Right atrium auricular region (tissue), 2 donors: ENCODE measurements around the gene MCM5. TPM values are rescaled to one million over a fixed set of nuclear protein-coding genes. Genes with fewer than 3 reads are reported as not detected.
"Not testable (repeated sequence)": the region's sequence is repeated elsewhere in the genome, so short reads cannot be mapped to it uniquely, and the experiment has no call there.

Experiments
- DNase-seq: peaks from one replicate; pipeline ENCODE4 v3.0.0-alpha.2; 2019; ENCODE audit warnings: low spot score
- H3K27ac ChIP-seq, 2 donors: fragments of 200-600 bp; sonication (generic); 1 replicate in 1 of 2; 2 replicates in 1 of 2; pipeline ENCODE4 v1.5.1; 2016 to 2019
- H3K27me3 ChIP-seq, 2 donors: fragments of 200-600 bp; sonication (generic); one replicate each; pipeline versions ENCODE4 v1.5.1 to v1.6.0; 2017 to 2019
- H3K36me3 ChIP-seq: fragments of 200-600 bp; sonication (generic); one replicate; pipeline ENCODE4 v1.5.1; 2016
- H3K4me1 ChIP-seq, 2 donors: fragments of 200-600 bp; sonication (generic); one replicate each; pipeline versions ENCODE4 v1.5.1 to v1.6.0; 2017 to 2019
- H3K4me3 ChIP-seq, 2 donors: fragments of 200-600 bp; sonication (generic); 1 replicate in 1 of 2; 2 replicates in 1 of 2; pipeline ENCODE4 v1.5.1; 2017 to 2019; ENCODE audit warnings: mild to moderate bottlenecking in 1 of 2, moderate library complexity in 1 of 2
- H3K9me3 ChIP-seq, 2 donors: fragments of 200-600 bp; sonication (generic); one replicate each; pipeline ENCODE4 v1.5.1; 2019
- total RNA-seq, 2 donors: library from RNA; depleted of rRNA; stranded (reverse); fragments of >200 nt; gene quantifications; one replicate each; pipeline ENCODE4 v1.1.0, GENCODE V29; 2016
- TF ChIP-seq, protein P1 (sequence below), 2 donors: fragments of 200-600 bp; sonication (generic); IDR thresholded peaks; one replicate each; pipeline ENCODE4 v1.5.1; 2019; ENCODE audit warnings: antibody characterized with exemption in 2 of 2

MCM5 gene
- total RNA-seq, 2 donors from 2014 or later, result 5.3 to 6.8 TPM

- DNase-seq, result no peak
- no peak overlapping the region for H3K4me3 ChIP-seq
- no peaks in the 10 kb centered on the region for H3K4me1 ChIP-seq
- H3K27ac ChIP-seq, result no peak overlapping the region
- no peaks in the 10 kb centered on the region for H3K36me3 ChIP-seq
- no peaks in the 10 kb centered on the region for H3K27me3 ChIP-seq
- H3K9me3 ChIP-seq, result no peaks in the 10 kb centered on the region
- TF ChIP-seq, protein P1, sequence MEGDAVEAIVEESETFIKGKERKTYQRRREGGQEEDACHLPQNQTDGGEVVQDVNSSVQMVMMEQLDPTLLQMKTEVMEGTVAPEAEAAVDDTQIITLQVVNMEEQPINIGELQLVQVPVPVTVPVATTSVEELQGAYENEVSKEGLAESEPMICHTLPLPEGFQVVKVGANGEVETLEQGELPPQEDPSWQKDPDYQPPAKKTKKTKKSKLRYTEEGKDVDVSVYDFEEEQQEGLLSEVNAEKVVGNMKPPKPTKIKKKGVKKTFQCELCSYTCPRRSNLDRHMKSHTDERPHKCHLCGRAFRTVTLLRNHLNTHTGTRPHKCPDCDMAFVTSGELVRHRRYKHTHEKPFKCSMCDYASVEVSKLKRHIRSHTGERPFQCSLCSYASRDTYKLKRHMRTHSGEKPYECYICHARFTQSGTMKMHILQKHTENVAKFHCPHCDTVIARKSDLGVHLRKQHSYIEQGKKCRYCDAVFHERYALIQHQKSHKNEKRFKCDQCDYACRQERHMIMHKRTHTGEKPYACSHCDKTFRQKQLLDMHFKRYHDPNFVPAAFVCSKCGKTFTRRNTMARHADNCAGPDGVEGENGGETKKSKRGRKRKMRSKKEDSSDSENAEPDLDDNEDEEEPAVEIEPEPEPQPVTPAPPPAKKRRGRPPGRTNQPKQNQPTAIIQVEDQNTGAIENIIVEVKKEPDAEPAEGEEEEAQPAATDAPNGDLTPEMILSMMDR (IDR thresholded peaks at IDR 0.05), result no peak
Observed at GRCh38 chr22:35357883-35358621, 41.9 kb upstream of the MCM5 start.

DNA sequence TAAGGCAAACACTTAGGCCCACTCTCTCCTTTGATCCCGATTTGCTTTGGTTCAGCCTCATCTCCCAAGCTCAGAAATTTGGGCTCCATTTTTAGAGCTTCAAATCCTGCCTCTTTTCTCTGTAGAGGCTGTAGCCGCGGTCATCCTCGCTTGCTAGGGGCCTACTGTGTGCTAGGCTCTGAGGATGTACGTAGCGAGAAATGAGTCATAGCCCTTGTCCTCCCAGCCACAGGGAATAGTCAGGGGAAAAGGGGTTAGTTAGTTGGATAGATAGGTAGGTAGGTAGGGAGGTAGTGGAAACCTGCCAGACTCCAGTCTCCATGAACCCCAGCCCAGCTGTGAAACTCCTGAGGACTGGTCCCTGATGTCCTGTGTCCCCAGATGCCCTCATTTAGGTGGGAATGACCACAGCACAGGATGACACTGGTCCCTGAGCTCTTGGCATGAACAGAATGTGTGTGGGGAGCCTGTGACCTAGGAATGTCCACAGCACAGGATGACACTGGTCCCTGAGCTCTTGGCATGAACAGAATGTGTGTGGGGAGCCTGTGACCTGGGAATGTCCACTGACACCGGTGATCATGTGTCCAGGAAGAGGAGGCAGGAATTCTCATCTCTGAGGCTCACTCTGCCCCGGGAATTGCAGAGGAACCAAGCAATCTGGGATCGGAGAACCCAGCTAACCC, 40.4 kb upstream of the MCM5 start:
- Histone ChIP-seq H3K27me3 (no peaks in the 10 kb centered on the region), H3K9me3 (no peaks in the 10 kb centered on the region), H3K36me3 (no peaks in the 10 kb centered on the region), H3K27ac (no peak overlapping the region), H3K4me1 (no peaks in the 10 kb centered on the region), H3K4me3 (no peak overlapping the region)
- TF ChIP-seq, protein P1 (IDR thresholded peaks at IDR 0.05), result no peak
- DNase-seq, result no peak

DNA sequence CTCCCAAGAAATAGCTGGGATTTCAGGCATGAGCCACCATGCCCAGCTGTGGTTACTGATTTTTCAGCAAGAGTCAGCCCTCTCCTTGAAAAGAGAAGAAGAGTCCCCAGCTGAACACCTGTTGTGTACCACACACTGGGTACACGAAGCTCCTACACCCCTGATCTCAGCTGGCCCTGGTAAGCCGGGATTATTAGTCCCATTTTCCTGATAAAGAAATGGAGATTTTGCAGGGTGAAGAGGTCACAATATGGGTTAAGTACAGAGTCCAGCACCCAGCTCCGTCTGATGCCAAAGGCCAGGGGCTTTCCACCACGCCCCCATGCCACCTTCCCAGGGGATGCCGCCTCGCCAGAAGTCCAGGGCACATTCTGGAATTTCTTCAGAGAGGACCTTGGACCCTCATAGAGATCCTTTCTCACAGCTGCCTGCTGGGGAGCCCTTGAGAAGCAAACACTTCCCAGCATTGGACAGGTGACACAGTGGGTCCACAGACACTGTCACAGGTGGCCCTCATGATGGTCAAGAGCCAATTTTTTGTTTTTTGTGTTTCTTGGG, 38.9 kb upstream of the MCM5 start:
- no peaks in the 10 kb centered on the region for H3K27me3 ChIP-seq
- no peak overlapping the region for H3K27ac ChIP-seq
- H3K9me3 ChIP-seq, result no peaks in the 10 kb centered on the region
- H3K4me3 ChIP-seq, result no peak overlapping the region
- no peaks in the 10 kb centered on the region for H3K4me1 ChIP-seq
- TF ChIP-seq, protein P1 (IDR thresholded peaks at IDR 0.05), result no peak
- DNase-seq, result no peak
- H3K36me3 ChIP-seq, result no peaks in the 10 kb centered on the region

DNA sequence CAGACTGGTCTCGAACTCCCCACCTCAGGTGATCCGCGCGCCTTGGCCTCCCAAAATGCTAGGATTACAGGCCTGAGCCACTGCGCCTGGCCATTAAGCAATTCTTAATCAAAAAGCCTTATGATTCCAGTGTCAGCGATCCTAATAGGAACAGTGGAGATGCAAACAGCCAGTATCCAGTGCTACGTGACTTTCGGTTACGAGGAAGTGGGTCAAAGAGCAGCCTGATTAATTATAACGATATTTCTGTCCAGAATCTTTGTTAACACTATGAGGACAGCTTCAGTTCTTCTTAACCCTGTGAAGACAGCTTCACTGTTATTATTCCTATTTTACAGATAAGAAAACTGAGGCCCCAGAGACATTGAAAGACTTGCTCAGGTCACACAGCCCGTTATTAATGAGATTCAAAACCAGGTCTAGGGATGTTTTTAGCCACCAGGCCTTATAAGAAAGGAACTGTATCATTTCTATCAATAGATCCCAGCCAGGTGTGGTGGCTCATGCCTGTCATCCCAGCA, 36.3 kb upstream of the MCM5 start:
- H3K4me1 ChIP-seq, result no peaks in the 10 kb centered on the region
- H3K4me3 ChIP-seq, result no peak overlapping the region
- DNase-seq, result no peak
- no peaks in the 10 kb centered on the region for H3K27me3 ChIP-seq
- no peaks in the 10 kb centered on the region for H3K9me3 ChIP-seq
- no peak overlapping the region for H3K27ac ChIP-seq
- TF ChIP-seq, protein P1 (IDR thresholded peaks at IDR 0.05), result no peak
- H3K36me3 ChIP-seq, result no peaks in the 10 kb centered on the region

GRCh38 chr22:35364230-35364629, 35.7 kb upstream of the MCM5 start:
- H3K27ac ChIP-seq, H3K4me3 ChIP-seq, DNase-seq, H3K9me3 ChIP-seq, H3K36me3 ChIP-seq, H3K27me3 ChIP-seq, H3K4me1 ChIP-seq: not testable (repeated sequence)

GRCh38 chr22:35367331-35367886, 32.5 kb upstream of the MCM5 start:
- no peak for DNase-seq
- peaks cover 0 to 18% of the 10 kb centered on the region in 2 donors for H3K4me1 ChIP-seq
- no peaks in the 10 kb centered on the region for H3K27me3 ChIP-seq

More at GRCh38 chr22:35367331-35367886, 32.5 kb upstream of the MCM5 start:
- TF ChIP-seq, protein P1 (IDR thresholded peaks at IDR 0.05), result no peak
- Histone ChIP-seq H3K9me3 (no peaks in the 10 kb centered on the region), H3K27ac (no peak overlapping the region), H3K4me3 (no peak overlapping the region), H3K36me3 (no peaks in the 10 kb centered on the region)
